HepG2 (cell line): ENCODE data around the gene CPEB3. TPM values are rescaled to one million over a fixed set of nuclear protein-coding genes. Genes with fewer than 3 reads are reported as not detected.
A peak's percentile ranks its signal among the peaks of the same experiment; 100 is the strongest.

Experiments
- ARID4A ChIP-seq: sonication (generic); formaldehyde crosslinking; IDR thresholded peaks from 2 replicates; pipeline ENCODE4 v1.5.0; 2020; ENCODE audit warnings: mild to moderate bottlenecking, missing genetic modification reagents, borderline replicate concordance
- GLI4 ChIP-seq: sonication (generic); formaldehyde crosslinking; IDR thresholded peaks from 2 replicates; pipeline ENCODE4 v1.5.1; 2020; ENCODE audit warnings: missing genetic modification reagents, mild to moderate bottlenecking, moderate library complexity, borderline replicate concordance
- HMG20A ChIP-seq: IDR thresholded peaks from 2 replicates; pipeline ENCODE4 v1.6.1; 2016; ENCODE audit warnings: borderline replicate concordance
- KDM4B ChIP-seq: sonication (generic); formaldehyde crosslinking; IDR thresholded peaks from 2 replicates; pipeline ENCODE4 v1.4.0; 2020; ENCODE audit warnings: missing genetic modification reagents
- MBNL3 ChIP-seq: fragments of 250-450 bp; sonication (Bioruptor Pico); conservative IDR thresholded peaks from 2 replicates; pipeline ENCODE4 v1.8.0; 2022; ENCODE audit warnings: mild to moderate bottlenecking, inconsistent platforms
- MED13 ChIP-seq: sonication (generic); formaldehyde crosslinking; IDR thresholded peaks from 2 replicates; pipeline ENCODE4 v1.5.0; 2020; ENCODE audit warnings: missing genetic modification reagents
- MYC ChIP-seq: sonication (generic); formaldehyde crosslinking; IDR thresholded peaks from 2 replicates; pipeline ENCODE4 v1.9.0; 2021; ENCODE audit warnings: missing genetic modification reagents, borderline replicate concordance
- RERE ChIP-seq: IDR thresholded peaks from 2 replicates; pipeline ENCODE4 v1.6.1; 2016; ENCODE audit warnings: low read depth, missing genetic modification reagents, missing compliant biosample characterization
- YEATS2 ChIP-seq: sonication (generic); formaldehyde crosslinking; IDR thresholded peaks from 2 replicates; pipeline ENCODE4 v1.4.0; 2020; ENCODE audit warnings: missing genetic modification reagents, borderline replicate concordance
- ZBTB38 ChIP-seq: sonication (generic); formaldehyde crosslinking; IDR thresholded peaks from 2 replicates; pipeline ENCODE4 v1.5.1; 2020; ENCODE audit warnings: mild to moderate bottlenecking, missing genetic modification reagents
- ZEB1 ChIP-seq: IDR thresholded peaks from 2 replicates; pipeline ENCODE4 v1.6.1; 2012; ENCODE audit warnings: mild to moderate bottlenecking, low read depth, inconsistent platforms; ENCODE audit not compliant: insufficient replicate concordance
- ZNF33A ChIP-seq: sonication (generic); formaldehyde crosslinking; IDR thresholded peaks from 2 replicates; pipeline ENCODE4 v1.5.1; 2020; ENCODE audit warnings: missing genetic modification reagents, mild to moderate bottlenecking, moderate library complexity, borderline replicate concordance
- ZNF451 ChIP-seq: sonication (generic); formaldehyde crosslinking; IDR thresholded peaks from 2 replicates; pipeline ENCODE4 v1.5.0; 2020; ENCODE audit warnings: mild to moderate bottlenecking, missing genetic modification reagents
- polyA plus RNA-seq, 8 experiments: library from polyadenylated mRNA; depleted of rRNA in 3 of 8; stranded (reverse) in 7 of 8; unstranded in 1 of 8; fragments of >200 nt; fragmentation: Illumina TruSeq in 4 of 8; extraction: Trizol in 4 of 8; gene quantifications; 2 replicates each; pipeline versions ENCODE4 v1.2.1 to v1.2.3, GENCODE V29; 2011 to 2016; ENCODE audit warnings: low read depth in 4 of 8, missing spikeins in 1 of 8, mixed read lengths in 1 of 8; ENCODE audit not compliant: insufficient read depth in 1 of 8
- total RNA-seq, 5 experiments: library from RNA; depleted of rRNA; stranded (reverse); fragments of >200 nt; fragmentation: Illumina TruSeq; extraction: Trizol; gene quantifications; 2 replicates each; pipeline ENCODE4 v1.2.3, GENCODE V29; 2016; ENCODE audit warnings: low read depth in 1 of 5
- TF ChIP-seq, protein P1 (sequence below): sonication (generic); formaldehyde crosslinking; IDR thresholded peaks from 2 replicates; pipeline ENCODE4 v1.5.0; 2020; ENCODE audit warnings: mild to moderate bottlenecking, missing genetic modification reagents
- TF ChIP-seq, protein P2 (sequence below): sonication (generic); formaldehyde crosslinking; IDR thresholded peaks from 2 replicates; pipeline ENCODE4 v1.8.1; 2023; ENCODE audit warnings: mild to moderate bottlenecking, inconsistent platforms, moderate library complexity, missing genetic modification reagents, borderline replicate concordance

CPEB3 gene
- total and polyA plus RNA-seq, 2 of the 13 experiments (the other 11 are each of a cell fraction or from before 2014, with no cell fraction given): 0.66 to 0.70 TPM

GRCh38 chr10:92290837-92291615, at the start of gene CPEB3, which contains the start of gene MARCHF5 (continued):
- TF ChIP-seq RERE (CRISPR knock-in tag) (no peak), GLI4 (CRISPR knock-in tag) (0 out of 2 replicates have a peak, but pooled peaks have one; percentile 80), HMG20A (CRISPR knock-in tag) (no peak), MED13 (CRISPR knock-in tag) (no peak), ZNF33A (no peak), ZNF451 (CRISPR knock-in tag) (peak; percentile 82; the same call in 1 of the 2 replicates), ZEB1 (peak; percentile 68), YEATS2 (CRISPR knock-in tag) (peak; percentile 76), KDM4B (CRISPR knock-in tag) (no peak), ARID4A (CRISPR knock-in tag) (peak; percentile 87; the same call in 1 of the 2 replicates), MBNL3 (no peak), MYC (CRISPR knock-in tag) (peak; percentile 79), ZBTB38 (CRISPR knock-in tag) (peak; percentile 67; the same call in 1 of the 2 replicates)
- TF ChIP-seq, protein P1, sequence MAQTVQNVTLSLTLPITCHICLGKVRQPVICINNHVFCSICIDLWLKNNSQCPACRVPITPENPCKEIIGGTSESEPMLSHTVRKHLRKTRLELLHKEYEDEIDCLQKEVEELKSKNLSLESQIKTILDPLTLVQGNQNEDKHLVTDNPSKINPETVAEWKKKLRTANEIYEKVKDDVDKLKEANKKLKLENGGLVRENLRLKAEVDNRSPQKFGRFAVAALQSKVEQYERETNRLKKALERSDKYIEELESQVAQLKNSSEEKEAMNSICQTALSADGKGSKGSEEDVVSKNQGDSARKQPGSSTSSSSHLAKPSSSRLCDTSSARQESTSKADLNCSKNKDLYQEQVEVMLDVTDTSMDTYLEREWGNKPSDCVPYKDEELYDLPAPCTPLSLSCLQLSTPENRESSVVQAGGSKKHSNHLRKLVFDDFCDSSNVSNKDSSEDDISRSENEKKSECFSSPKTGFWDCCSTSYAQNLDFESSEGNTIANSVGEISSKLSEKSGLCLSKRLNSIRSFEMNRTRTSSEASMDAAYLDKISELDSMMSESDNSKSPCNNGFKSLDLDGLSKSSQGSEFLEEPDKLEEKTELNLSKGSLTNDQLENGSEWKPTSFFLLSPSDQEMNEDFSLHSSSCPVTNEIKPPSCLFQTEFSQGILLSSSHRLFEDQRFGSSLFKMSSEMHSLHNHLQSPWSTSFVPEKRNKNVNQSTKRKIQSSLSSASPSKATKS (CRISPR knock-in tag): no peak
- TF ChIP-seq, protein P2, sequence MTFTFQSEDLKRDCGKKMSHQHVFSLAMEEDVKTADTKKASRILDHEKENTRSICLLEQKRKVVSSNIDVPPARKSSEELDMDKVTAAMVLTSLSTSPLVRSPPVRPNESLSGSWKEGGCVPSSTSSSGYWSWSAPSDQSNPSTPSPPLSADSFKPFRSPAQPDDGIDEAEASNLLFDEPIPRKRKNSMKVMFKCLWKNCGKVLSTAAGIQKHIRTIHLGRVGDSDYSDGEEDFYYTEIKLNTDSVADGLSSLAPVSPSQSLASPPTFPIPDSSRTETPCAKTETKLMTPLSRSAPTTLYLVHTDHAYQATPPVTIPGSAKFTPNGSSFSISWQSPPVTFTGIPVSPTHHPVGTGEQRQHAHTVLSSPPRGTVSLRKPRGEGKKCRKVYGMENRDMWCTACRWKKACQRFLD (CRISPR knock-in tag): peak; percentile 49; the same call in 1 of the 2 replicates
